Stimulated activated CD8-positive, alpha-beta memory T cell treated with anti-CD3 and anti-CD28 coated beads, Interleukin-4, amount 100 ng/mL, for 48 hours (primary cell): ENCODE measurements around the gene NEO1.
"Not testable (repeated sequence)": the region's sequence is repeated elsewhere in the genome, so short reads cannot be mapped to it uniquely, and the experiment has no call there.

ENCODE experiments used
- DNase-seq: peaks from one replicate; pipeline ENCODE4 v3.0.0-alpha.2; 2020

Gene NEO1

DNA sequence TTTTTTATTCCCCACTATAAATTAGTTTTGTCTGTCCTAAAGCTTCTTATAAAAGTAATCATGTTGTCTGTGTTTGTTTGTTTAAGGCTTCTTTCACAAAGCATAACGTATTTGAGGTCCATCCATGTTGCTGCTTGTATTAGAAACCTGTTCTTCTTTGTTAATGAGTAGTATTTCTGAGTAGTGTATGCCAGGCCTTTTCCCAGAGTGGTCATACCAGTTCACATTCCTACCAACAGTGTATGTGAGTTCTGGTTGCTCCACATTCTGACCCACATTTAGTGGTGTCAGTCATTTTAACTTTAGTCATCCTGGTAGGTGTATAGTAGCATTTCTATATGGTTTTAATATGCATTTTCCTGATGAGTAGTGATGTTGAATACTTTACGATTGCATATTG lies 98.6 kb downstream of the NEO1 start:
- no peak for DNase-seq

DNA sequence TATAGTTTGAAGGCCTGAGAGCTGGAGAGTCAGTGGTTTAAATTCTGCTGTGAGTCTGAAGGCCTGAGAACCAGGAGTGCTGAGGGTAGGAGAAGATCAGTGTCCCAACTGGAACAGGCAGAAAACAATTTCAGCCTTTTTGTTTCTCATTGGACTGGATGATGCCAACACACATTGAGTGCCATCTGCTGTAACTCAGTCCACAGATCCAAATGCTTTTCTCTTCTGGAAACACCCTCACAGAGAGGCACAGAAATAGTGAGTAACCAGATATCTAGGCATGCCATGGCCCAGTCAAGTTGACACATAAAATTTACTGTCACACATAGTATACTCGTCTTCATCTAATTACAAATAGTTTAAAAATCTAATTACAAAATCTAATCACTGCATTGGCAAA lies 100.8 kb downstream of the NEO1 start:
- no peak for DNase-seq

DNA sequence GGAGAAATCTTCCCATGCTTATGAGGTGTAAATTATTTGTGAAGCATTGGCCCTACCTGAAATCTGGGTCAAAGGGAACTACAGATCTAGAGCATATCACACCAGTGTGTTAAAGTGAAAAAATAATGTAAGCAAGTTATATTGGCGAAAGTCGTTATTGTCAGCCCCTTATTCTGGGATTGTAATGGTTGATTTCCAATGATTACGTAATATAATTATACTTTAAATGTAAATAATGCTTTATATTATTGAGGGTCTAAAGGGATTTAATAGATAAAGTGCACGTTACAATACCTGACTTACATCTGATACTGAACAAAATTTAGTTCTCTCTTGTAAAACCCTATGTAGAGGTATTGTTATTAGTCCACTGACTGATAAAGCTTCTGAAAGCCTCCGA lies 101.2 kb downstream of the NEO1 start:
- no peak for DNase-seq

DNA sequence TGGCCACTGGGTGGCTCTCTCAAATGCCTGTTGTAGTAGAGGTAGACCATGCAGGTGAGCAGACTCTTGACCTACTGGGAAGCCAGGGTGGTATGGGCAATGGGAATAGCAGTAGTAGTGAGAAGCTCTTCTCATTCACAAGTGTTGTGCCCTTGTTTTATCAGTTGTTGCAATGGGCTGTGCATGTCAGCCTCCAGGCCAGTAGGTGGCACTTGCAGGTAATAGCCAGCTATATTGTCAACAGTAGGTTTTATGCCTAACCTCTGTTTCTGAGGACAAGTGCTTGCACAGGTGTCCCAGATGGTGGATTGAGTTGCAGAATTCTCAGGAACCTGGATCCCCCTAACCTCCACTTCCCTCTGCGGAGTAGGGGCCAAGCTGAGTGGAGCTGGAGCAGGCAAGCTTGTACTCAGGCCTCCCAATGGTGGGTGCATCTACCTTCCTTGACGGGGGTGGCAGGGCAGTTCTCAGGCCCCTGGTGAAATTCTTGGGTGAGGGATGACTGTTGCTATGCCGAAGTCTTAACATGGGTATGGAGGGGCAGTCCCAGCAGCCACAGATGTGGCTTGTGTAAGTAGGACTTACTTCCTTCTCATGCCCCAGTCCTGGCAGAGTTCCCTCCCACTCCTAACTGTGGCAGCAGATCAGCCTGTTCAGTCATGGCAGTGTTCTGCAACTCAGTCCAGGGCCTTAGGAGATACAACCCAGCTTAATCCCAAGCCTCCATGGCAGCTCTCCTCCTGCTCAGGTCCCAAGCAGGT lies 104.3 kb downstream of the NEO1 start:
- no peak for DNase-seq

DNA sequence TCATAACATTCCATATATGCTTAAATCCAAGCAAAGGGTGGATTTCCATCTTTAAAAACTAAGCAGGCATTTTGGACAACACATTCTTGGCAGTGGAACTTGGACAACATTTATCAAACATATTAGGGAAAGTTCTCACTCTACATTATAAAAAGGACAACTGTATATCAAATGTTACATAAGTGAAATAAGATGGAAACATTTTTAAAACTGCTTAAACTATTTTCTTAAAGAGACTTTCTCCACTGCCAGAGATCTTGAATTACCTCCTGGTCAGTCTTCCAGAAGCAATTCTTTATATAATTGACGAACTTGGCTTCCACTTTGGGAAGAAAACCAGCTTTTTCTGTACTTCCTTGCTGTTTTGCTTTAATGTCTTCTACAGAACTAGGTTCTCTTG lies 109.3 kb downstream of the NEO1 start:
- no peak for DNase-seq

DNA sequence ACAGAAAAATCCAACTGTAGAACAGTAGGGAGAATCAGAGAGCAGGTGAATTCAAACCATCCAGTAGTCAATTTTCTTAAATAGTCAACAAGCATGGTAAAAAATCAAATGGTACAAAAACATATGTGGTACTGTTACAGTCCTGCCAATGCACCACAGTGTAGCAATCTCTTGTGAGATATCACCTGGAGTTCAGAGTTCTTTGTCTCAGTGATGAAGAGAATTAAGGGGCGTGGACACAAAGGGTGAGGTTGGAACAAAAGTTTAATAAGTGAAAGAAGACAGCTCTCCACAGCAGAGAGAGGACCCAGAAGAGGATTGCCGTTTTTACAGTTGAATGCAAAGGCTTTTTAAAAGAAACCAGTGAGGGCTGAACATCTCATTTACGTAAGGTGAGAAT lies 113.2 kb downstream of the NEO1 start:
- no peak for DNase-seq

DNA sequence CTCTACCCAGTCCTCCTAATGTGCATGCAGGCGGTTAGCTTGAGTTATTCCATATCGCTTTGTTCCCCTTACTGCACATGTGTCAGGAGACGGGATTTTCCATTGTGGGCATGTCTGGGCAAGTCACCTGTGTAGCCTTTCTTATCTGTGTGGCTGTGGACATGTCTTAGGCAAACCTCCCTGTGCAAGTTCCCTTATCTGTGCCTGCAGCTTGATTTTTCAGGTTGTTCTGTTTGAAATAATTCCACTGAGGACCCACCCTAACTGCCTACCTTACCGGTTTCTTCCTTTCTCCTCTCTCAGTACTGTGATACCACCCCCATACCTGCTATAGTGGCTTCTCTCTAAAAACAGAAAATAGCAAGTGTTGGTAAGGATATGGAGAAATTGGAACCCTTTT lies 113.6 kb downstream of the NEO1 start:
- DNase-seq = no peak

DNA sequence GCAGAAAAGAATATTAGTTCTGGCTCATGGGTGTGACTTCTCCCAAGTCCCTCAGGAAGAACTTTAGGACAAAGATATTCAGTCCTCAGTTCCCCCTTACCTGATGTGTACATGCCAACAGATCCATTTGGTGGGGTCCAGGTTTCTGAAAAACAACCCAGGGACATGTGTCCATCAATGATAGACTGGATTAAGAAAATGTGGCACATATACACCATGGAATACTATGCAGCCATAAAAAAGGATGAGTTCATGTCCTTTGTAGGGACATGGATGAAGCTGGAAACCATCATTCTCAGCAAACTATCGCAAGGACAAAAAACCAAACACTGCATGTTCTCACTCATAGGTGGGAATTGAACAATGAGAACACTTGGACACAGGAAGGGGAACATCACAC lies 114.4 kb downstream of the NEO1 start:
- DNase-seq = not testable (repeated sequence)

DNA sequence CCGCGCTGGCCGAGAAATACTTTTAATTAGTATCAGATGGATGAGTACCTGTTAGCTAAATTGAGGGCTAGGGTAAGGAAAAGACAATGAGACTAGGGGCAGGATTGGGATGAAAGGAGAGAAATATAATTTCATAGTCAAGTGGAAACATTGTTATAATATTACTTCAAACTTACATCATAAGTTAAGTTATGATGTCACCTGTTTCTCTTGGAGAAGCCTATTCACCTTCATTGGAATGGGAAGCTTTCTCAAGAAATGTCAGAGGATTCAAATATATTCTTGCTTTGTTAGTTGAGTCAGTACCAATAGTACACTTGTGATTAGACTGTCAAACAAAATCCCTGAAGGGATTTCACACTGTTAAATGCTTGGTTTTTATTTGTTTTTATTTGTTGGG lies 116.2 kb downstream of the NEO1 start:
- DNase-seq = no peak

DNA sequence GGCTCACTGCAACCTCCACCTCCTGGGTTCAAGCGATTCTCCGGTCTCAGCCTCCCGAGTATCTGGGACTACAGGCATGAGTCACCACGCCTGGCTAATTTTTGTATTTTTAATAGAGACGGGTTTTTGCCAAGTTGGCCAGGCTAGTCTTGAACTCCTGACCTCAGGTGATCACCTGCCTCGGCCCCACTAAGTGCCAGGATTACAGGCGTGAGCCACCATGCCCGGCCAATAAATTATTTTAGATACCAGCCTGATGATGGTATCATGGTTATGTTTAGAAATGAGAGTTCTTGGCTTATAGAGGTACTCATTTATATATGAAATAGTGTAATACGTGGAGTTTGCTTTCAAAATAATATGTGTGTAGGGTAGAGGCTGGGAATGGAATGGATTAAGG lies 119.4 kb downstream of the NEO1 start:
- no peak for DNase-seq

DNA sequence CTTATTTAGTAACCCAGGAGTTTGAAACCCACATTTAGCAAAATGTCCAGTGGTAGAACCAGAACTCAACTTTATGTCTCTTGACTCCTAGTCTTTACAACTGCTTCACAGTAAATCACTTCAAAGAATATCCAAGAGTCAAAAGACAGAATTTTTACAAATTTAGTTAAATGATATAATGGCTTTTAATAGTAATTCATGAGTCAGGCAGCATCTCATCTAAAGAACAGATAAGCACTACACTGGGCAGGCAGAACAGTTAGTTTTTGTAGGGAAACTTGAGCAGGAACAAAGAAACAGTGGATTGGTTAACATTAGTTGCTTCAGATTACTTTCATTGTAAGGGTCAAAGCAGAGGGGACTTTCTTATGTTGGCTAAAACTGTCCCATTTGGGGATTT lies 120.2 kb downstream of the NEO1 start:
- DNase-seq = no peak

DNA sequence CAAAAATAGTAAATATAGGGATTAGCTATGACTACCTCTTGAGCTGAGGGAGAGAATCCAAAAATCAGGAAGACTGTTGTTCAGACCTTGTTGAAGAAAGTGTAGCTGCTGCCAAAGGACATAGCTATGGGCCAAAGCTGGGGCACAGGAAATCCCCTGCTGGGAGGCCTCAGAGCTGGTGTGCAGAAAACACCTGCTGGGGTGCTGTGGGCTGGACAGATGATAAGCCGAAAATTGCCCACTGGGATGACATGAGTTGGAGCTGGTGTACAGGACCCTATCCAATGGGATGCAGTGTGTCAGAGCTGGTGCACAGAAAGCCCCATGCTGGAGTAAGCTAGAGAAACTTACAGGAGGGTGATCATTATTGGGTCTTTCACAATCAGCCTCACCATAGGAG lies 121.9 kb downstream of the NEO1 start:
- no peak for DNase-seq

DNA sequence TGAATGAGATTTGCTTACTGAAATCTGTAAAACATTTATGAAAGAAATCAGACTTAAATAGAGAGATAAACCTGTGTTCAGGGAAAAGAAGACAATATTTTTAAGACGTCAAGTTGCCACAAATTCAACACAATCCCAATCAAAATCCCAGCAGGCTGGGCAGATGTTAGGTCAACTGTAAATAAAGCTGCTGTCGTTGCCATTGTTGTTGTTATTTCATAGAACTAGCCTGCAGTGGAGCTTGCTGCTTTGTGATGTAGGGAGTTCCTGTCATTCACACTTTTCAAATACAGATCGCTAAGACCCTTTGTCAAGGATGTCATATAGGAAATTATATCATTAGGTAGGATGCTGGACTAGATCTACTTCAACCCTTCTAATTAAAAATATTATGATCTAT lies 123.1 kb downstream of the NEO1 start:
- DNase-seq = no peak

DNA sequence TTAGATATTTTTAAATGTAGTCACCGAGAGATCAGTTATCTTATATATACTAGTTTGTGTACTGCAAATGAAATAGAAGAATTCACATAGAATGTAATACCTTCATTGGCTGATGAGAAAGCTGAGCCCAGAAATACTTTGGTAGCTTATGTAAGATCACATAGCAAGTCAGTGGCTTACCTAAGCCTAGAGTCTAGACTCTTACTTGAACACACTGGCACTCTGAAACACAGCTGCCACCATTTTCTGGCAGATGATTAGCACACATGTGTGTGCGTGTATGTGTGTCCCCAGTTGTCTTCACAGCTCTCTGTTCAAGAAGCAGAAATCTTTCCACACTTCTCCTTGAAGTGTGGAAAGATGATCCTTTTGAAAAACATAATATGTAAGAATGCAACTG lies 124.3 kb downstream of the NEO1 start:
- no peak for DNase-seq

DNA sequence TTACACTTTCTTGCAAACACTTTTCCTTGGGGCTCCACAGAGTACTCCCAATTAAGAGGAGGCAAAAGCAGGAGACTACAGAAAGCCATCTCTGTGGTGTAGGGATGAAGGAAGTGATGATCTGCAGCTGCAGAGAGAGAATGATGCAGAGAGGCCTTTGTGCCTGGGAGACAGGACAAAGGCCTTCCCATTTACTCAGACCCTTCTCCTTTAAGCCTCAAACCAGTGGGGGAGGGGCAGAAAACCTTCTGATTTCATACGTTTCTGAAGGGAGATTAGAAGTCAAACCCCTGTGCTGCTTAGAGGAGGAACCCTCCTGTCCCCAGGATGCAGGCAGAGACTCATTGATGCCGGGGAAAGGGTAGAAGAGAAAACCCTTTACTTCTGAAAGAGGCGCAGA lies 130.8 kb downstream of the NEO1 start:
- no peak for DNase-seq

DNA sequence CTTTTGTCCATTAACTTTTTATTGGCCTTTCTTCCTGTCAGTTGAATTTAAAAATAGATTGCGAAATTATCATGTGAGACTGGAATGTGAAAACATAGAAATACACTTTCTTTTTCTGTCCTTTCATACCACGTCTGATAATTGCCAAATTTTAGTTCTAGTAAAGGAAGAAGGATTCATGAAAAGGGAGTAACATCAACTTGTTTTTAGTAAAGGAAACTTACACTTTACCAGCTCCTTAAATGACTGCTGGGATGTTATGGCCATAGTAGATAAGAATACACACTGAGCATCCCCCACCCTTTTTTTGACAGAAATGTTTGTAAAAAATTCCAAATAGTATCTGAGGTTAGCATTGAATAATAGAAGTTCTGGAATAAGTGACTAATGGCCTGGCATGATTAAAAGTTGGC lies 137.9 kb downstream of the NEO1 start:
- no peak for DNase-seq

DNA sequence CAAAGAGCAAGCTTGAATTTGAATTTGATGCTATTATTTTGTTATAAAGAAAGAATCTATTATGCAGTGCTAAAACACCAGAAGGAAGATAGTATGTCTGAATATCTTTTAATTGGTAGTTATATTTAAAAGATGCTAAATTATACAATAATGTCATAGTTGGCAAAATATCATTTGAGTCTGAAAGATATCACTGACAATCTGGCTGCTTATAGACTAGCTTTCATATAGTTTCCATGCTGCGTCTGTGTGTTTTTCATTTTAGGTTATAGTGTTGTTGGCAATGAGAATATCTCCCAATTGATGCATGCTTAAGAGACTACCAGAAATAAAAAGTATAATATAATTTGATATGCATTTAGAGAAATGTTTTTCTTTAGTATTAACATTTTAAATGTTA lies 142.9 kb downstream of the NEO1 start:
- no peak for DNase-seq

DNA sequence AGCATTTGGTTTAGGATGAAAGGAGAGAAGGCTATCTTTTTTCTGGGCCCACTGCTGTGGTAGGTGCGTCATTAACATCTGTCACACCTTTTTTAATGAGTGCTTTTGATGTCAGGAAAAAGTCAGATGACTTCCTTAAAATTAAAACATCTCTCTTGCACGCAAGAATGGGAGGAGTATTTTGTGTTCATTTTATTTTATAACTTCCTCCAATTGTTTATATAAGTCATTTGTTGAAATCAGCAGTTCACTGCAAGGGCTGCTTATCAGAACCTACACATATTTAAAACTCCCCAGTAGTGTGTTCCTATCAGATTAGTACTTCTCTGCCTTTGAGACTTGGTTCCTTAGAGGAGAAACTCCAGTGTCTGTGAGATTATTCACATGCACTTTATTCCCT lies 143.8 kb downstream of the NEO1 start:
- no peak for DNase-seq

DNA sequence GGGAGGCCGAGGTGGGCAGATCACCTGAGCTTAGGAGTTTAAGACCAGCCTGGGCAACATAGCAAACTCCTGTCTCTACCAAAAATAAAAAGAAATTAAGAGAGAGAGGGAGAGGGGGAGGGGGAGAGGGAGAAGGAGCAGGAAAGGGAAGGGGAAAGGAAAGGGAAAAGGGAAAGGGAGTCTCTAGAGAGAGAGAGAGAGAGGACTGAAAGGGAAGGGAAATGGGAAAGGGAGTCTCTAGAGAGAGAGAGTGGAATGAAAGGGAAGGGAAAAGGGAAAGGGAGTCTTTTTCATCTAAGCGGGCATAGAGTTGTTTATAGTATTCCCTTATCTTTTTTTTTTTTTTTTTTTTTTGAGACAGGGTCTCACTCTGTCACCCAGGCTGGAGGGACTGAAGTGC lies 148.1 kb downstream of the NEO1 start:
- DNase-seq = no peak

DNA sequence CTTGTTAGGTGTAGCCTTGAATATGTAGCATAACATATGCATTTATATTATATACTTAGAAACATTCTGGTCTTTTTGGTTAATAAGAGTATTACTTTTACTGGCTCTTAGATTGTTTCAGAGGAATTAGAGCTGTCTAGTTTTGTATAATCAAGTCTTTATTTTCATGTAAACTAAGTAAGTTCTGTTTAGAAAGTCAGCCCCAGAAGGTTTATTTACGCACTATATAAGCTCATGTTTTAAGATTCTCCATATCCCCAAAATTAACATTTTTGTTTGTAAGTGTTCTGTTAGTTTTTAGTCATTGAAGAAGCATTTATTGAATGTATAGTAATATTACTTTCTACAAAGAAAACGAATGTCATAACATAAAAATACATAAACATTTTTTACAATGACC lies 158.4 kb downstream of the NEO1 start:
- no peak for DNase-seq

DNA sequence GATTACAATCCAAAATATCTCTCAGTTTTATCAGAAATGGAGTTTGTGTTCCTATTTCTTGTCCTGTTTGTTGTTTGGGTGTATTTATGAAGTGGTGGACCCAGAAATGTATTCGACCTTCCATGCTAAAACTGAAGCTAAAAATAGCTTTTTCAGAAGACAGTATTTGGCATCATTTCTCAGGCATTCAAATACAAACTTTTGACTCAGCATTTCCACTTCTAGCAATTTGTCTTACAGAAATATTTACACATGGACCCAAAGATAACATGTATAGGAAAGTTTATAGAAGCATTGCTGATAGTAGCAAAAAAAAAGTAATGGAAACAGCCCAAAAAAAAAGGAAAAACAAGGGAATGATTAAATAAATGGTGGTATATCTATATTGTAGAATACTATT lies 160.2 kb downstream of the NEO1 start:
- DNase-seq = no peak

DNA sequence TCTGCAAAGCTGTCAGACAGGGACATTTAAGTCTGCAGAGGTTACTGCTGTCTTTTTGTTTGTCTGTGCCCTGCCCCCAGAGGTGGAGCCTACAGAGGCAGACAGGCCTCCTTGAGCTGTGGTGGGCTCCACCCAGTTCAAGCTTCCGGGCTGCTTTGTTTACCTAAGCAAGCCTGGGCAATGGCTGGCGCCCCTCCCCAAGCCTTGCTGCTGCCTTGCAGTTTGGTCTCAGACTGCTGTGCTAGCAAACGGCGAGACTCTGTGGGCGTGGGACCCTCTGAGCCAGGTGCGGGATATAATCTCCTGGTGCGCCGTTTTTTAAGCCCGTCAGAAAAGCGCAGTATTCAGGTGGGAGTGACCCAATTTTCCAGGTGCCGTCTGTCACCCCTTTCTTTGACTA lies 169.2 kb downstream of the NEO1 start:
- not testable (repeated sequence) for DNase-seq

DNA sequence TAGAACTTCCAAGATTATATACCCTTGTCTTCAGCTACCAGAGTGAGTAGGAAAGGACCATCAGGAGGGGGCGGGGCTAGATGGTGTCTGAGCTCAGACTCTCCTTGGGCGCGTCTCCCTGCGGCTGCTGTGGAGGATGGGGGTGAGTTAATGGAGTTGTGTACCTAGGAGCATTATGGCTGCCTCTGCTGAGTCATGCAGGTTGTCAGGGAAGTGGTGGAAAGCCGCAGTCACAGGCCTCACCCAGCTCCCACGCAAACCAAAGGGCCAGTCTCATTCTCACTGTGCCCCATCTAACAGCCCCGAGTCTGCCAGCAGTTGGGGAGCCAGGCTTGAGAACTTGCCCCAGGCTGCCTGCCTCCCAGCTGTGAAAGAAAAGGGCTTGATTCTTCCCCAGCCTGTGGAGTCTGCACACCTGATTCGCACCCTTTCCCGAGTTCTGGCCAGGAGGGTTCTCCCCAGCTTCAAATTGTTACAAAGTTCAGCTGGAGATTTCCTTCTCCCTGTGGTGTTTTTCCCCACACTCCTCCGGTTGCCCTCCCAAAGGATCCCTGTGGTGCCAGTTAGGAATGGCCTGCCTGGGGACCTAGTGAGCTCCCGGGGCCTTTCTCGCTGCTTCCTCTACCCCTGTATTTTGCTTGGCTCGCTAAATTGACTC lies 173.2 kb downstream of the NEO1 start:
- DNase-seq = peak; percentile 53

DNA sequence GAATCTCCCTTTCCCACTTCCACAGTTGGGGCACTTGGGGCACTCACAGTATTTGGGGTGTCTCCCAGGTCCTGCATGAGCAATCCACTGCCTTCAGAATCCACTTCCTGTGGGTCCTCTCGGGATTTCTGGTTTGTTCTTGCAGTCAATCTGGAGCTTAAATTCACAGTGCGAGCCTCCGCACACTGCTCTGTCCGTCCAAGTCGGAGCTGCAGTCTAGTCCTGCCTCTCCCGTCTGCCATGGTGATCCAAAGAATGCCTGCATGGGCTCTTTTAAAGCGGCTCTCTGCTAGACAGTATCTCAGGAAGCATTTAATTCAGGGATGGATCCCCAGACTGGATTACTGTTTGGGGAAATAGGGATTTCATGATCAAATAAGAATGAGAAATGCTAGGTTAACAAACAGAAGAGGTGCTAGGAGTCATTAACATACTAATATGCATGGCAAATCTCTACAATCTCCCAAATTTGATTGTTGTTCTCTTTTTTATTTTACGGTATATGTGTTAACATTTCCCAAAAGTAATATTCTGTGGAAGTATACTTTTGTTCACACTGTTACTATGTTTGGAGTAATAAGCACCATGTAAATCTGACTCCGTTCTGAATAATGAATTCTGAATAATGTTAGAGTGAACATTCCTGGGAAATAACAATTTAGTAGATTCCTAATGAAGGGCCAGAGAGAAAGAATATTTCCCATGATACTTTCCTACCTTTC lies 174.0 kb downstream of the NEO1 start:
- DNase-seq = no peak
